Measurements from ENCODE around the gene TECRL. TPM values are rescaled to one million over a fixed set of nuclear protein-coding genes. Genes with fewer than 3 reads are reported as not detected.

The TECRL gene, protein sequence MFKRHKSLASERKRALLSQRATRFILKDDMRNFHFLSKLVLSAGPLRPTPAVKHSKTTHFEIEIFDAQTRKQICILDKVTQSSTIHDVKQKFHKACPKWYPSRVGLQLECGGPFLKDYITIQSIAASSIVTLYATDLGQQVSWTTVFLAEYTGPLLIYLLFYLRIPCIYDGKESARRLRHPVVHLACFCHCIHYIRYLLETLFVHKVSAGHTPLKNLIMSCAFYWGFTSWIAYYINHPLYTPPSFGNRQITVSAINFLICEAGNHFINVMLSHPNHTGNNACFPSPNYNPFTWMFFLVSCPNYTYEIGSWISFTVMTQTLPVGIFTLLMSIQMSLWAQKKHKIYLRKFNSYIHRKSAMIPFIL
- not detected for total RNA-seq

DNA sequence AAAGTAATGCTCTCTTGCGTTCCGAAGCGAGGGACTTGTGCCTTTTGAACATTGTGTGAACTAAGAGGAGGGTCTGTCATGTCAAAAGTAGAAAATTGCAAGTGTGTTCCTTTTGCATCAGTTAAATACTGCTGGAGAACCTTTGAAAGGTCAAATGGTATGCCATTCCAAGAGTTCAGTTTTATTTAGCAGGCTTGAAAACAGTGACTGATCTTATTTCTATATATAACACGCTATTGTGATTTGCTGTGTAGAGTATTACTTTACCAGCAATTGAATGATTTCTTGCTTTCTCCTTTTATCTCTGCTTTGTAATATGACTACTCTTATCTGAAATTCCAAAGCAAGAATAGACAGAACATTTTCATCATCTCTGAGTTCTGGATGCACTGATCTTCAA lies at the start of gene TECRL:
TSS of gene TECRL (minus strand) at position 151 of the 400 bp plus-strand sequence. CDS start at position 52, 99 bp downstream.
- intact Hi-C loops (cut with DNase I): no loop called here
- TF ChIP-seq, protein P1, sequence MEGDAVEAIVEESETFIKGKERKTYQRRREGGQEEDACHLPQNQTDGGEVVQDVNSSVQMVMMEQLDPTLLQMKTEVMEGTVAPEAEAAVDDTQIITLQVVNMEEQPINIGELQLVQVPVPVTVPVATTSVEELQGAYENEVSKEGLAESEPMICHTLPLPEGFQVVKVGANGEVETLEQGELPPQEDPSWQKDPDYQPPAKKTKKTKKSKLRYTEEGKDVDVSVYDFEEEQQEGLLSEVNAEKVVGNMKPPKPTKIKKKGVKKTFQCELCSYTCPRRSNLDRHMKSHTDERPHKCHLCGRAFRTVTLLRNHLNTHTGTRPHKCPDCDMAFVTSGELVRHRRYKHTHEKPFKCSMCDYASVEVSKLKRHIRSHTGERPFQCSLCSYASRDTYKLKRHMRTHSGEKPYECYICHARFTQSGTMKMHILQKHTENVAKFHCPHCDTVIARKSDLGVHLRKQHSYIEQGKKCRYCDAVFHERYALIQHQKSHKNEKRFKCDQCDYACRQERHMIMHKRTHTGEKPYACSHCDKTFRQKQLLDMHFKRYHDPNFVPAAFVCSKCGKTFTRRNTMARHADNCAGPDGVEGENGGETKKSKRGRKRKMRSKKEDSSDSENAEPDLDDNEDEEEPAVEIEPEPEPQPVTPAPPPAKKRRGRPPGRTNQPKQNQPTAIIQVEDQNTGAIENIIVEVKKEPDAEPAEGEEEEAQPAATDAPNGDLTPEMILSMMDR (IDR thresholded peaks at IDR 0.05): no peak
- Histone ChIP-seq H3K27ac (no peak within 1 kb of the TSS), H3K4me1 (no peaks in the 10 kb centered on the region), H3K27me3 (no peaks in the 10 kb centered on the region), H3K36me3 (no peaks in the 10 kb centered on the region), H3K9me3 (no peaks in the 10 kb centered on the region), H3K4me3 (no peak within 1 kb of the TSS)
- no peak for DNase-seq (ENCODE audit: low spot score in 2 of 2)

DNA sequence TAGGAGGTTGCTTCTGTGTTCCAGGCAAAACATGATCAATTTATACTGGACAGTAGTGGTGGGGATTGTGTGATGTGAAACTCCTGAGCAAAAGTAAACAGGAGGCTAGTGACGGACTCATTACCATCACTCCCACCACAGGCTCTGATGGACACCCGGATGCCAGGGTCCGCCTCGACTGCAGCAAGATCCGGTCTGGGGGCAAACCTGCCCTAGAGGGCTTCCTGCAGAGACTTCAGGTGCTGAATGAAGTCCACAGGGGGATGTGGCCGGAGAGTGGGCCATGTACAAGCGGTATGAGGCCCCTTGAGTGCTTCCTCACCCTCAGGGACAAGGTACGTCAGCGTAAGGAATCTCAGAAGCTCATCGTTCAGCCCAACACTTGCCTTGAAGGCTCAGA lies 23.4 kb upstream of the TECRL start:
- Histone ChIP-seq H3K27me3 (no peaks in the 10 kb centered on the region), H3K27ac (no peak overlapping the region), H3K4me3 (no peak overlapping the region), H3K4me1 (no peaks in the 10 kb centered on the region), H3K36me3 (no peaks in the 10 kb centered on the region), H3K9me3 (peaks cover 0 to 19% of the 10 kb centered on the region in 2 donors)
- intact Hi-C loops (cut with DNase I): no loop called here
- TF ChIP-seq, protein P1 (IDR thresholded peaks at IDR 0.05): no peak
- no peak for DNase-seq (ENCODE audit: low spot score in 2 of 2)

DNA sequence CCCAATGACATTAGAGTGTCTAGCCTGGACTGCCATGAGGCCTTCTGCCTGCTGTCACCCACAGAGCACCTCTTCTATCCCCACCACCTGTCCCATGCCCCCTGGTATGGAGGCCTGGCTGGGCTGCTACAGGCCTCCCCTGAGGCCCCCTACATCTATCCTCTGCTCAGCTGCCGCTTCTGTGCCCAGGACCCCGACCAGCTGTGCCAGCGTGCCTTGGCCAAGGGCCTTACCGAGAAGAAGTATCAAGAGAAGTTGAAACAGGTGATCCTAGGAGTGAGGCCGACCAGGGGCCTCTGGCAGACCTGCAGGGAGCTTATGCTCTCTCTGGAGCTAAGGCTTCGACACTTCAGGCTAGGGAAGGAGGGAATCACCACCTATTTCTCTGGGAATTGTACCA lies 21.7 kb upstream of the TECRL start:
- no peaks in the 10 kb centered on the region for H3K27me3 ChIP-seq
- H3K9me3 ChIP-seq: peaks cover 0 to 19% of the 10 kb centered on the region in 2 donors
- H3K4me1 ChIP-seq: no peaks in the 10 kb centered on the region
- DNase-seq (ENCODE audit: low spot score in 2 of 2): no peak
- H3K36me3 ChIP-seq: no peaks in the 10 kb centered on the region
- intact Hi-C loops (cut with DNase I): no loop called here
- no peak overlapping the region for H3K4me3 ChIP-seq
- H3K27ac ChIP-seq: no peak overlapping the region
- TF ChIP-seq, protein P1 (IDR thresholded peaks at IDR 0.05): no peak

DNA sequence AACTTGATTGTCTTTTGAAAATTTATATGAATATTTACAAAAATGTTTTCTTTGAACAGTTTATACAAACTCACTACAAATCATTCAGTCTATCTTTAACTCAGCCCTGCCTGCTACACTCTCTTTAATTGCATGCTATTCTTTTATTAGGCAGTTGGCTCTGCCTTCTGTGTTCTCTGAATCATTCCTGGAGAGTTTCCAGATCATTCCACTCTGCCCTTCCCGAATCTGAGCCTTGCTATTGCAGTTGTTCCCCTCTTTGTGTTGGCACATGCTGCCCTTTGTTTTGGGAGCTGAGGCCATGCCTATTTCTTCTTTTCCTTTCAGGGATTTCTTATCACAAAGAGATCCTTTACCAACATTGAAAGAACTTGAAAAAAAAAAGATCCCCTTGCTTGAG lies 8.7 kb upstream of the TECRL start:
- intact Hi-C loops (cut with DNase I): no loop called here
- Histone ChIP-seq H3K27me3 (no peaks in the 10 kb centered on the region), H3K4me3 (no peak overlapping the region), H3K27ac (no peak overlapping the region), H3K36me3 (no peaks in the 10 kb centered on the region), H3K4me1 (no peaks in the 10 kb centered on the region), H3K9me3 (no peaks in the 10 kb centered on the region)
- no peak for DNase-seq (ENCODE audit: low spot score in 2 of 2)
- TF ChIP-seq, protein P1 (IDR thresholded peaks at IDR 0.05): no peak

DNA sequence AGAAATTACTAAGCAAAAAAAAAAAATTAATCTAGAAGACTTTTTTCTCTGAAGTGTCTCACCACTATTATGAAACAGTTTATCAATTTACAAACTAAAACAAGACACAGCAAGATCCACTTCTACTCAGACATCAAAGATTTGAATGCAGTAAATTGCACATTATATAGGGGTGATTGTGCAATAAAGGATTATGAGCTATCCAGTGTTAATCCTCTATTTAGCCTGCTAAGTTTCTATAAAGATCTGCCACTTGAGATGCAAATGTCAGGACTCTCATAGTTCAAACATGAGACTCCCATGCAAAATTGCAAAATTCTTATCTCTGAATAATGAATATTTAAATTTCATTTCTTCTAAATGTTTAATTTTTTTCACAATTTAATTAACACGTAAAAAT lies 2.2 kb downstream of the TECRL start:
- Histone ChIP-seq H3K36me3 (no peaks in the 10 kb centered on the region), H3K27ac (no peak overlapping the region), H3K4me1 (no peaks in the 10 kb centered on the region), H3K4me3 (no peak overlapping the region), H3K9me3 (no peaks in the 10 kb centered on the region), H3K27me3 (no peaks in the 10 kb centered on the region)
- no peak for DNase-seq (ENCODE audit: low spot score in 2 of 2)
- intact Hi-C loops (cut with DNase I): no loop called here
- TF ChIP-seq, protein P1 (IDR thresholded peaks at IDR 0.05): no peak

Data from ascending aorta (tissue), 2 donors.